HCT116 (cell line): Measurements from ENCODE around the gene ESYT3. TPM values are rescaled to one million over a fixed set of nuclear protein-coding genes. Genes with fewer than 3 reads are reported as not detected.

ENCODE experiments used
- ATAC-seq: fragments of 200-7000 bp; cut with Tn5 transposase; 2 replicates; pipeline ENCODE4 v1.9.1; 2020; ENCODE audit warnings: mild to moderate bottlenecking, moderate library complexity
- BruUV-seq: library from RNA; stranded (reverse); fragments of 400-500 nt; replicated peaks from 2 replicates; lab custom pipeline; 2021; lab: Mats Ljungman, UMichigan
- CTCF ChIA-PET: fragments of 300-600 bp; sonication (Branson Sonifier 250); formaldehyde crosslinking; loops from one replicate; lab custom pipeline; 2021; ENCODE audit warnings: antibody characterized with exemption; lab: Charles Lee
- POLR2A ChIA-PET: fragments of 300-600, 350-600 bp; sonication (Branson Sonifier 250); formaldehyde crosslinking; loops from one replicate; lab custom pipeline; 2021; ENCODE audit warnings: antibody characterized with exemption; lab: Charles Lee
- RAD21 ChIA-PET, 2 experiments: fragments of 300-600 bp; sonication (Branson Sonifier 250); formaldehyde crosslinking; loops; one replicate each; lab custom pipeline; 2023; ENCODE audit warnings: low total read pairs in 2 of 2; ENCODE audit not compliant: uncharacterized antibody in 2 of 2, unreplicated experiment in 2 of 2, low non-redundant PET in 1 of 2; lab: Charles Lee
- DNase-seq: peaks from one replicate; pipeline ENCODE4 v3.0.0-alpha.2; 2010; ENCODE audit warnings: low read depth, low spot score
- H2AFZ ChIP-seq: fragments of 200-600 bp; shearing (Covaris generic), sonication (generic); 2 replicates; pipeline ENCODE4 v1.6.1; 2017; ENCODE audit warnings: low read depth, mixed run types, mixed read lengths, antibody characterized with exemption, low read length; ENCODE audit not compliant: poor library complexity, severe bottlenecking
- H3K27ac ChIP-seq: 2 replicates; pipeline ENCODE4 v1.5.1; 2012; ENCODE audit warnings: low read depth, low read length
- H3K27me3 ChIP-seq: fragments of 200-600 bp; sonication (generic); 2 replicates; pipeline ENCODE4 v1.6.1; 2016; ENCODE audit warnings: mixed run types, low read length, mixed read lengths; ENCODE audit not compliant: insufficient read depth
- H3K36me3 ChIP-seq, 2 experiments: fragments of 200-500 bp in 1 of 2; fragments of 200-600 bp in 1 of 2; sonication (Bioruptor generic) in 1 of 2; sonication (generic) in 1 of 2; 2 replicates each; pipeline versions ENCODE4 v1.5.1 to v1.6.1; 2014 to 2016; ENCODE audit warnings: low read length in 2 of 2, inconsistent platforms in 1 of 2, mixed read lengths in 1 of 2, mixed run types in 1 of 2; ENCODE audit not compliant: insufficient read depth in 2 of 2, control insufficient read depth in 1 of 2
- H3K4me1 ChIP-seq, 2 experiments: fragments of 200-600 bp in 1 of 2; sonication (generic) in 1 of 2; 2 replicates each; pipeline versions ENCODE4 v1.5.1 to v1.6.1; 2012 to 2017; ENCODE audit warnings: low read length in 2 of 2, inconsistent platforms in 1 of 2, mild to moderate bottlenecking in 1 of 2, mixed read lengths in 1 of 2, mixed run types in 1 of 2, moderate library complexity in 1 of 2; ENCODE audit not compliant: insufficient read depth in 2 of 2, control insufficient read depth in 1 of 2
- H3K4me2 ChIP-seq: fragments of 200-600 bp; sonication (generic); 2 replicates; pipeline ENCODE4 v1.6.1; 2017; ENCODE audit warnings: mixed run types, low read length, mixed read lengths
- H3K4me3 ChIP-seq, 2 experiments: fragments of 200-600 bp in 1 of 2; sonication (generic) in 1 of 2; replicated peaks in 1 of 2; 2 replicates each; pipeline ENCODE4 v1.5.1; 2011 to 2016; ENCODE audit warnings: low read length in 2 of 2, control low read depth in 1 of 2, low read depth in 1 of 2, mild to moderate bottlenecking in 1 of 2, mixed read lengths in 1 of 2, mixed run types in 1 of 2
- H3K79me2 ChIP-seq: fragments of 200-600 bp; sonication (generic); 2 replicates; pipeline ENCODE4 v1.6.1; 2017; ENCODE audit warnings: mild to moderate bottlenecking, mixed run types, low read length, moderate library complexity, mixed read lengths; ENCODE audit not compliant: insufficient read depth
- H3K9ac ChIP-seq: fragments of 200-600 bp; sonication (generic); 2 replicates; pipeline ENCODE4 v1.6.1; 2016; ENCODE audit warnings: low read length, mixed read lengths
- H3K9me2 ChIP-seq: fragments of 200-600 bp; sonication (generic), shearing (Covaris generic); 2 replicates; pipeline ENCODE4 v1.6.1; 2017; ENCODE audit warnings: mixed run types, mild to moderate bottlenecking, moderate library complexity; ENCODE audit not compliant: insufficient read depth
- H3K9me3 ChIP-seq, 2 experiments: fragments of 200-500 bp in 1 of 2; fragments of 200-600 bp in 1 of 2; sonication (Bioruptor generic) in 1 of 2; sonication (generic) in 1 of 2; 2 replicates each; pipeline ENCODE4 v1.6.1; 2014 to 2017; ENCODE audit warnings: low read length in 2 of 2, mixed read lengths in 2 of 2, inconsistent platforms in 1 of 2, low read depth in 1 of 2, mild to moderate bottlenecking in 1 of 2, mixed run types in 1 of 2, moderate library complexity in 1 of 2; ENCODE audit not compliant: control insufficient read depth in 1 of 2, insufficient read depth in 1 of 2
- H4K20me1 ChIP-seq: fragments of 200-600 bp; sonication (generic), shearing (Covaris generic); 2 replicates; pipeline ENCODE4 v1.6.1; 2017; ENCODE audit warnings: mixed run types, mild to moderate bottlenecking, moderate library complexity; ENCODE audit not compliant: insufficient read depth
- ATF3 ChIP-seq: IDR thresholded peaks from 2 replicates; pipeline ENCODE4 v1.6.1; 2012
- CBX3 ChIP-seq: IDR thresholded peaks from 2 replicates; pipeline ENCODE4 v1.6.1; 2012; ENCODE audit warnings: low read depth
- CEBPB ChIP-seq: IDR thresholded peaks from 2 replicates; pipeline ENCODE4 v1.6.1; 2012; ENCODE audit warnings: low read depth
- CTCF ChIP-seq, 3 experiments: fragments of 200-600 bp in 1 of 3; sonication (generic) in 1 of 3; IDR thresholded peaks in 2 of 3; conservative IDR thresholded peaks in 1 of 3; 2 replicates each; pipeline ENCODE4 v1.5.1; 2012 to 2017; ENCODE audit warnings: low read depth in 2 of 3, low read length in 2 of 3, antibody characterized with exemption in 1 of 3, borderline replicate concordance in 1 of 3, control low read depth in 1 of 3, mild to moderate bottlenecking in 1 of 3, mixed read lengths in 1 of 3, mixed run types in 1 of 3, moderate library complexity in 1 of 3; ENCODE audit not compliant: insufficient read depth in 1 of 3
- EZH2 ChIP-seq: fragments of 200-600 bp; sonication (generic); IDR thresholded peaks from 2 replicates; pipeline ENCODE4 v1.6.1; 2017; ENCODE audit warnings: antibody characterized with exemption, mixed run types
- EZH2phosphoT487 ChIP-seq: fragments of 200-600 bp; IDR thresholded peaks from 2 replicates; pipeline ENCODE4 v1.6.1; 2018; ENCODE audit warnings: antibody characterized with exemption, borderline replicate concordance
- FOSL1 ChIP-seq: IDR thresholded peaks from 2 replicates; pipeline ENCODE4 v1.6.1; 2012; ENCODE audit warnings: low read depth
- JUND ChIP-seq: IDR thresholded peaks from 2 replicates; pipeline ENCODE4 v1.6.1; 2012
- MAX ChIP-seq: IDR thresholded peaks from 2 replicates; pipeline ENCODE4 v1.6.1; 2012
- RAD21 ChIP-seq: IDR thresholded peaks from 2 replicates; pipeline ENCODE4 v1.6.1; 2012; ENCODE audit warnings: low read depth, mild to moderate bottlenecking
- REST ChIP-seq: IDR thresholded peaks from 2 replicates; pipeline ENCODE4 v1.6.1; 2012; ENCODE audit warnings: low read depth
- SRF ChIP-seq: IDR thresholded peaks from 2 replicates; pipeline ENCODE4 v1.6.1; 2012; ENCODE audit warnings: low read depth
- TCF7L2 ChIP-seq: IDR thresholded peaks from 2 replicates; pipeline ENCODE4 v1.7.0; 2011; ENCODE audit warnings: borderline replicate concordance, inconsistent platforms; ENCODE audit not compliant: insufficient read depth, insufficient read length; ENCODE audit errors: extremely low read depth
- ZNF274 ChIP-seq: fragments of 200-500 bp; sonication (Bioruptor generic); IDR thresholded peaks from 2 replicates; pipeline ENCODE4 v1.6.1; 2014; ENCODE audit warnings: mild to moderate bottlenecking, low read depth, low read length, inconsistent platforms
- intact Hi-C: fragments of 100-400 bp; cut with micrococcal nuclease; formaldehyde crosslinking; loops from 2 replicates; pipeline ENCODE4 v1.10.0; 2022
- total RNA-seq: library from RNA; stranded (reverse); gene quantifications from one replicate; pipeline ENCODE4 v1.2.1, GENCODE V29; 2021; ENCODE audit not compliant: unreplicated experiment

ESYT3 gene
- total RNA-seq, 1 experiment from 2014 or later: 0.05 TPM

- no peaks in the 10 kb centered on the region for H3K9me3 ChIP-seq
- H3K4me1 ChIP-seq: no peaks in the 10 kb centered on the region
- POLR2A ChIA-PET: no interaction called here
- TF ChIP-seq CEBPB: no peak
- H3K27me3 ChIP-seq: no peaks in the 10 kb centered on the region
- H3K36me3 ChIP-seq: no peaks in the 10 kb centered on the region
- H2AFZ ChIP-seq: no peak overlapping the region
- ATAC-seq (no peak), DNase-seq (no peak)
- H3K9ac ChIP-seq: no peak overlapping the region
- H3K27ac ChIP-seq: no peak overlapping the region
- CTCF ChIA-PET: no interaction called here
- no peaks in the 10 kb centered on the region for H4K20me1 ChIP-seq
- no peak overlapping the region for H3K4me2 ChIP-seq
- intact Hi-C loops: no loop called here
- H3K79me2 ChIP-seq: no peaks in the 10 kb centered on the region
- no peak overlapping the region for H3K4me3 ChIP-seq
- RAD21 ChIA-PET: no interaction called here
- H3K9me2 ChIP-seq: no peaks in the 10 kb centered on the region
- no TSS peak for BruUV-seq
Measured at GRCh38 chr3:138432576-138433240, 1.7 kb upstream of the ESYT3 start.

- H3K4me2 ChIP-seq: no peak overlapping the region
- H3K36me3 ChIP-seq: no peaks in the 10 kb centered on the region
- no TSS peak for BruUV-seq
- no peak overlapping the region for H3K27ac ChIP-seq
- no peak for ATAC-seq
- no peak overlapping the region for H2AFZ ChIP-seq
- no peaks in the 10 kb centered on the region for H3K9me2 ChIP-seq
- POLR2A ChIA-PET: no interaction called here
- H3K9me3 ChIP-seq: no peaks in the 10 kb centered on the region
- RAD21 ChIA-PET: no interaction called here
- H3K4me3 ChIP-seq: no peak overlapping the region
- no peaks in the 10 kb centered on the region for H4K20me1 ChIP-seq
- no peaks in the 10 kb centered on the region for H3K79me2 ChIP-seq
- no peak for TF ChIP-seq EZH2
- no peak for TF ChIP-seq SRF
- TF ChIP-seq CBX3: no peak
- TF ChIP-seq CTCF (IDR thresholded peaks at IDR 0.05 in 2 of 3, conservative IDR thresholded peaks at IDR 0.05 in 1 of 3; ENCODE audit: borderline replicate concordance in 1 of 3, insufficient read depth in 1 of 3, low read depth in 2 of 3, low read length in 2 of 3): no peak
- TF ChIP-seq RAD21: no peak
- TF ChIP-seq MAX: no peak
- TF ChIP-seq TCF7L2: no peak
- no peak for TF ChIP-seq FOSL1
- TF ChIP-seq ATF3: no peak
- no peak for TF ChIP-seq EZH2phosphoT487
- TF ChIP-seq REST: no peak
- TF ChIP-seq ZNF274: no peak
- TF ChIP-seq JUND: no peak
- H3K4me1 ChIP-seq: no peaks in the 10 kb centered on the region
- DNase-seq: no peak
- CTCF ChIA-PET: no interaction called here
- intact Hi-C loops: no loop called here
- H3K9ac ChIP-seq: no peak overlapping the region
- H3K27me3 ChIP-seq: no peaks in the 10 kb centered on the region
Measured at GRCh38 chr3:138433892-138434275, 532 bp upstream of the ESYT3 start.
